HEK293 (cell line): ENCODE measurements around the gene DENND2A.

Experiments
- CTCF ChIA-PET: fragments of 350-600 bp; formaldehyde crosslinking; extraction: SDS; loops from one replicate; lab custom pipeline; 2021; ENCODE audit warnings: antibody characterized with exemption; lab: Yijun Ruan, JAX
- POLR2A ChIA-PET: fragments of 300-600 bp; formaldehyde crosslinking; extraction: SDS; loops from one replicate; lab custom pipeline; 2020; ENCODE audit warnings: antibody characterized with exemption, inconsistent platforms; lab: Yijun Ruan, JAX
- H3K27ac ChIP-seq: fragments of 200-500 bp; sonication (Bioruptor generic); 2 replicates; pipeline ENCODE4 v1.5.1; 2014; ENCODE audit warnings: low read depth, low read length, control low read depth, inconsistent platforms; ENCODE audit errors: extremely low read depth
- H3K36me3 ChIP-seq, 2 experiments: fragments of 200-500 bp in 1 of 2; sonication (Bioruptor generic) in 1 of 2; 1 replicate in 1 of 2; 2 replicates in 1 of 2; pipeline ENCODE4 v1.5.1; 2014 to 2017; ENCODE audit warnings: inconsistent platforms in 2 of 2, low read length in 2 of 2; ENCODE audit not compliant: control insufficient read depth in 2 of 2, insufficient read depth in 1 of 2
- H3K4me1 ChIP-seq: fragments of 200-500 bp; sonication (Bioruptor generic); 2 replicates; pipeline ENCODE4 v1.5.1; 2014; ENCODE audit warnings: mild to moderate bottlenecking, low read length, inconsistent platforms; ENCODE audit not compliant: control insufficient read depth, insufficient read depth
- H3K4me3 ChIP-seq: 2 replicates; pipeline ENCODE4 v1.5.1; 2011; ENCODE audit warnings: low read depth, mild to moderate bottlenecking, control low read depth, low read length, moderate library complexity
- H3K9me3 ChIP-seq: fragments of 200-500 bp; sonication (Bioruptor generic); 2 replicates; pipeline ENCODE4 v1.5.1; 2014; ENCODE audit warnings: low read depth, low read length, inconsistent platforms; ENCODE audit not compliant: control insufficient read depth, insufficient read depth
- BCL11A ChIP-seq: fragments of 450-650 bp; formaldehyde crosslinking; IDR thresholded peaks from 2 replicates; pipeline ENCODE4 v1.5.1; 2016; ENCODE audit warnings: low read depth, missing biosample characterization, missing genetic modification characterization
- CTCF ChIP-seq: fragments of 450-650 bp; formaldehyde crosslinking; IDR thresholded peaks from 2 replicates; pipeline ENCODE4 v1.5.1; 2016; ENCODE audit warnings: missing biosample characterization, missing genetic modification characterization
- ELK4 ChIP-seq: IDR thresholded peaks from 2 replicates; pipeline ENCODE4 v1.6.1; 2011; ENCODE audit warnings: mild to moderate bottlenecking, low read depth, low read length, borderline replicate concordance
- KLF7 ChIP-seq: fragments of 450-650 bp; formaldehyde crosslinking; IDR thresholded peaks from 2 replicates; pipeline ENCODE4 v1.5.1; 2016; ENCODE audit warnings: missing biosample characterization, missing genetic modification characterization, borderline replicate concordance
- SP2 ChIP-seq: fragments of 450-650 bp; formaldehyde crosslinking; IDR thresholded peaks from 2 replicates; pipeline ENCODE4 v1.5.1; 2016; ENCODE audit warnings: missing biosample characterization, missing genetic modification characterization
- TCF7L2 ChIP-seq: IDR thresholded peaks from 2 replicates; pipeline ENCODE4 v1.6.1; 2011; ENCODE audit warnings: low read depth, mild to moderate bottlenecking, inconsistent platforms, low read length, moderate library complexity, borderline replicate concordance
- YY2 ChIP-seq: fragments of 450-650 bp; formaldehyde crosslinking; IDR thresholded peaks from 2 replicates; pipeline ENCODE4 v1.5.1; 2016; ENCODE audit warnings: missing biosample characterization, missing genetic modification characterization
- ZEB2 ChIP-seq: fragments of 450-650 bp; formaldehyde crosslinking; IDR thresholded peaks from 2 replicates; pipeline ENCODE4 v1.5.1; 2016; ENCODE audit warnings: missing biosample characterization, missing genetic modification characterization
- ZFP37 ChIP-seq: fragments of 450-650 bp; formaldehyde crosslinking; IDR thresholded peaks from 2 replicates; pipeline ENCODE4 v1.5.1; 2016; ENCODE audit warnings: missing biosample characterization, missing genetic modification characterization
- ZNF16 ChIP-seq: fragments of 450-650 bp; formaldehyde crosslinking; IDR thresholded peaks from 2 replicates; pipeline ENCODE4 v1.5.1; 2016; ENCODE audit warnings: low read depth, missing biosample characterization, missing genetic modification characterization
- ZNF26 ChIP-seq: fragments of 450-650 bp; formaldehyde crosslinking; IDR thresholded peaks from 2 replicates; pipeline ENCODE4 v1.5.1; 2016; ENCODE audit warnings: missing biosample characterization, missing genetic modification characterization
- ZNF341 ChIP-seq: fragments of 450-650 bp; formaldehyde crosslinking; IDR thresholded peaks from 2 replicates; pipeline ENCODE4; 2016; ENCODE audit warnings: low read depth, missing biosample characterization, missing genetic modification characterization
- ZNF398 ChIP-seq: fragments of 450-650 bp; formaldehyde crosslinking; IDR thresholded peaks from 2 replicates; pipeline ENCODE4 v1.5.1; 2017; ENCODE audit warnings: missing biosample characterization, missing genetic modification characterization
- ZNF404 ChIP-seq: fragments of 450-650 bp; formaldehyde crosslinking; IDR thresholded peaks from 2 replicates; pipeline ENCODE4 v1.5.1; 2017; ENCODE audit warnings: missing biosample characterization, missing genetic modification characterization
- ZNF626 ChIP-seq: fragments of 450-650 bp; sonication (Bioruptor Pico); formaldehyde crosslinking; IDR thresholded peaks from 2 replicates; pipeline ENCODE4 v1.5.1; 2018; ENCODE audit warnings: missing biosample characterization, missing genetic modification characterization, inconsistent platforms
- ZNF654 ChIP-seq: fragments of 450-650 bp; formaldehyde crosslinking; IDR thresholded peaks from 2 replicates; pipeline ENCODE4 v1.5.1; 2016; ENCODE audit warnings: low read depth, missing biosample characterization, missing genetic modification characterization
- ZNF692 ChIP-seq: fragments of 450-650 bp; formaldehyde crosslinking; IDR thresholded peaks from 2 replicates; pipeline ENCODE4 v1.5.1; 2016; ENCODE audit warnings: missing biosample characterization, missing genetic modification characterization
- ZNF701 ChIP-seq: fragments of 450-650 bp; formaldehyde crosslinking; IDR thresholded peaks from 2 replicates; pipeline ENCODE4 v1.5.1; 2016; ENCODE audit warnings: missing biosample characterization, missing genetic modification characterization

Gene DENND2A

GRCh38 chr7:140661124-140661523, 20.5 kb upstream of the DENND2A start:
- Histone ChIP-seq H3K36me3 (no peaks in the 10 kb centered on the region), H3K4me1 (no peaks in the 10 kb centered on the region), H3K4me3 (no peak overlapping the region), H3K27ac (no peak overlapping the region), H3K9me3 (no peaks in the 10 kb centered on the region)
- no peak for TF ChIP-seq ZNF398 (tag by site-specific recombination)
- 0 out of 2 replicates have a peak, but pooled peaks have one; percentile 30 for TF ChIP-seq CTCF
- peak; percentile 17; the same call in 1 of the 2 replicates for TF ChIP-seq ZNF654 (tag by site-specific recombination)
- CTCF ChIA-PET, result interaction anchor here (0.6 to 3.5 kb wide), 8 partner anchors 8 to 351 kb away, joined by 3 to 10 read pairs (median 4); no protein-coding TSS in a partner anchor
- POLR2A ChIA-PET, result interaction anchor here (1.2 kb wide), 1 partner anchor 13 kb away, joined by 4 read pairs; no protein-coding TSS in a partner anchor

GRCh38 chr7:140659856-140660255, 19.2 kb upstream of the DENND2A start:
- H3K27ac ChIP-seq, result no peak overlapping the region
- H3K36me3 ChIP-seq, result no peaks in the 10 kb centered on the region
- no peaks in the 10 kb centered on the region for H3K9me3 ChIP-seq
- ChIA-PET CTCF (interaction anchor here (0.6 to 3.5 kb wide), 5 partner anchors 10 to 142 kb away, joined by 3 to 10 read pairs (median 5); no protein-coding TSS in a partner anchor), POLR2A (interaction anchor here (0.9 kb wide), 1 partner anchor 36 kb away, joined by 3 read pairs; the partner anchor contains the start of gene NDUFB2)
- no peak overlapping the region for H3K4me3 ChIP-seq
- H3K4me1 ChIP-seq, result no peaks in the 10 kb centered on the region
- TF ChIP-seq ZEB2, result no peak
- no peak for TF ChIP-seq ZFP37 (tag by site-specific recombination)
- no peak for TF ChIP-seq BCL11A (tag by site-specific recombination)
- TF ChIP-seq ZNF701 (tag by site-specific recombination), result no peak
- TF ChIP-seq ZNF26 (tag by site-specific recombination), result no peak
- no peak for TF ChIP-seq TCF7L2
- TF ChIP-seq SP2 (tag by site-specific recombination), result no peak
- no peak for TF ChIP-seq KLF7 (tag by site-specific recombination)
- no peak for TF ChIP-seq ZNF16 (tag by site-specific recombination)
- no peak for TF ChIP-seq ZNF404 (tag by site-specific recombination)
- no peak for TF ChIP-seq ZNF626 (tag by site-specific recombination)
- TF ChIP-seq ZNF341, result no peak
- no peak for TF ChIP-seq ELK4
- no peak for TF ChIP-seq ZNF692 (tag by site-specific recombination)
- no peak for TF ChIP-seq YY2 (tag by site-specific recombination)
